Activated naive CD8-positive, alpha-beta T cell treated with anti-CD3 and anti-CD28 coated beads, Interleukin-2, amount 50 U/mL, for 16 hours (primary cell): ENCODE results near the gene ATP6V1C2.
"Not testable (repeated sequence)": the region's sequence is repeated elsewhere in the genome, so short reads cannot be mapped to it uniquely, and the experiment has no call there.

Experiments
- DNase-seq: peaks from one replicate; pipeline ENCODE4 v3.0.0-alpha.2; 2020; ENCODE audit warnings: low read depth, low spot score

Gene ATP6V1C2

GRCh38 chr2:10813163-10814138, 92.0 kb downstream of the ATP6V1C2 start:
- DNase-seq = not testable (repeated sequence)

- no peak for DNase-seq
These were observed 92.7 kb downstream of the ATP6V1C2 start for GRCh38 chr2:10814142-10814541.

- no peak for DNase-seq
These were observed 93.3 kb downstream of the ATP6V1C2 start for GRCh38 chr2:10814571-10815331.

- no peak for DNase-seq
These were observed 96.0 kb downstream of the ATP6V1C2 start for GRCh38 chr2:10817413-10817812.

- DNase-seq = not testable (repeated sequence)
These were observed 96.9 kb downstream of the ATP6V1C2 start for GRCh38 chr2:10818305-10818704.

- DNase-seq = no peak
These were observed 97.6 kb downstream of the ATP6V1C2 start for GRCh38 chr2:10818984-10819383.

- DNase-seq = no peak
These were observed 98.4 kb downstream of the ATP6V1C2 start for GRCh38 chr2:10819714-10820314.

- DNase-seq = no peak
These were observed 99.1 kb downstream of the ATP6V1C2 start for GRCh38 chr2:10820562-10820961.

GRCh38 chr2:10820978-10821695, 99.7 kb downstream of the ATP6V1C2 start:
- no peak for DNase-seq

- no peak for DNase-seq
These were observed 102.8 kb downstream of the ATP6V1C2 start for GRCh38 chr2:10824191-10824590.

GRCh38 chr2:10826026-10826425, 104.6 kb downstream of the ATP6V1C2 start:
- DNase-seq = no peak

GRCh38 chr2:10826625-10827024, 105.2 kb downstream of the ATP6V1C2 start:
- DNase-seq = no peak

- no peak for DNase-seq
These were observed 106.9 kb downstream of the ATP6V1C2 start for GRCh38 chr2:10828346-10828745.

- DNase-seq = no peak
These were observed 107.9 kb downstream of the ATP6V1C2 start for GRCh38 chr2:10829299-10829698.

GRCh38 chr2:10830203-10830602, 108.8 kb downstream of the ATP6V1C2 start:
- DNase-seq = no peak

- no peak for DNase-seq
These were observed 109.4 kb downstream of the ATP6V1C2 start for GRCh38 chr2:10830641-10831399.

GRCh38 chr2:10831400-10831985, 110.1 kb downstream of the ATP6V1C2 start:
- no peak for DNase-seq

GRCh38 chr2:10832203-10832936, 110.9 kb downstream of the ATP6V1C2 start:
- peak; percentile 62 for DNase-seq

- no peak for DNase-seq
These were observed 111.6 kb downstream of the ATP6V1C2 start for GRCh38 chr2:10833021-10833420.
